Measurements from ENCODE around the gene PIP. TPM values are rescaled to one million over a fixed set of nuclear protein-coding genes. Genes with fewer than 3 reads are reported as not detected.

The PIP gene
- total RNA-seq, 1 experiment from 2014 or later: not detected

GRCh38 chr7:143129051-143129450 is 2.8 kb upstream of the PIP start (continued):
- TF ChIP-seq TCF7L2 (IDR thresholded peaks at IDR 0.05; ENCODE audit: borderline replicate concordance, extremely low read depth, insufficient read depth, insufficient read length) (no peak), YY1 (IDR thresholded peaks at IDR 0.05; ENCODE audit: extremely low read depth, insufficient replicate concordance, low read depth, low read length) (no peak)

DNA sequence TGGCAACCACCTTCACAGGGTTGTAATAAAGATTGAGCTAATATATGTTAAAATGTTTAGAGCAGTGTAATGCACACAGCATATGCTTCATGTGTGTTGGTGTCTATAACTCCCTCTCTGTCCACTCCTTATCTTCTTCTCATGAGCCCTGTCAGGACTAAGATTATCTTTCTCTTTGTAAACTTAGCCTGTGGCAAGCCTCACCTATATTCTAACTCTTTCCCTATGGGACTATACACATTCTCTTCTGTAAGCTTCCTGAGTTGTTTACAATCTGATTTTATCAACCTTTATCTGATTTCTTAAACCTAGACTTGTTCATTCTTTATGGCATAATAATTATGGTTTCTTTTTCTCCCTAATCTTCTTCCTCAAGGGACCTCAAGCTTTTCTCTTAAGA is 2.4 kb upstream of the PIP start:
- H3K9me2 ChIP-seq (ENCODE audit: insufficient read depth): no peaks in the 10 kb centered on the region
- no peaks in the 10 kb centered on the region for H3K36me3 ChIP-seq (ENCODE audit: control insufficient read depth in 1 of 2, insufficient read depth in 2 of 2, low read length in 2 of 2)
- H3K9ac ChIP-seq (ENCODE audit: low read length): no peak overlapping the region
- no peaks in the 10 kb centered on the region for H3K4me1 ChIP-seq (ENCODE audit: control insufficient read depth in 1 of 2, insufficient read depth in 2 of 2, low read length in 2 of 2)
- no peak overlapping the region for H3K27ac ChIP-seq (ENCODE audit: low read depth, low read length)
- peaks cover 30% of the 10 kb centered on the region for H3K27me3 ChIP-seq (ENCODE audit: insufficient read depth, low read length)
- no peak overlapping the region for H3K4me2 ChIP-seq (ENCODE audit: low read length)
- TF ChIP-seq, protein P1, sequence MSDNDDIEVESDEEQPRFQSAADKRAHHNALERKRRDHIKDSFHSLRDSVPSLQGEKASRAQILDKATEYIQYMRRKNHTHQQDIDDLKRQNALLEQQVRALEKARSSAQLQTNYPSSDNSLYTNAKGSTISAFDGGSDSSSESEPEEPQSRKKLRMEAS (IDR thresholded peaks at IDR 0.05): no peak
- TF ChIP-seq YY1 (IDR thresholded peaks at IDR 0.05; ENCODE audit: extremely low read depth, insufficient replicate concordance, low read depth, low read length): no peak
- TF ChIP-seq TCF7L2 (IDR thresholded peaks at IDR 0.05; ENCODE audit: borderline replicate concordance, extremely low read depth, insufficient read depth, insufficient read length): no peak
- no peak for TF ChIP-seq RAD21 (IDR thresholded peaks at IDR 0.05; ENCODE audit: low read depth)
- TF ChIP-seq FOSL1 (IDR thresholded peaks at IDR 0.05; ENCODE audit: low read depth): no peak
- no peak for TF ChIP-seq CBX3 (IDR thresholded peaks at IDR 0.05; ENCODE audit: low read depth)
- no peak for TF ChIP-seq CTCF (IDR thresholded peaks at IDR 0.05 in 2 of 3, conservative IDR thresholded peaks at IDR 0.05 in 1 of 3; ENCODE audit: borderline replicate concordance in 1 of 3, insufficient read depth in 1 of 3, low read depth in 2 of 3, low read length in 2 of 3)
- no peak for TF ChIP-seq POLR2AphosphoS5 (IDR thresholded peaks at IDR 0.05; ENCODE audit: low read depth, low read length)
- TF ChIP-seq CEBPB (IDR thresholded peaks at IDR 0.05; ENCODE audit: low read depth): no peak
- no TSS peak for BruUV-seq (replicated peaks)
- no peaks in the 10 kb centered on the region for H3K9me3 ChIP-seq (ENCODE audit: control insufficient read depth in 1 of 2, insufficient read depth in 1 of 2, low read depth in 1 of 2, low read length in 2 of 2)
- CTCF ChIA-PET: no interaction called here
- H4K20me1 ChIP-seq (ENCODE audit: insufficient read depth): no peaks in the 10 kb centered on the region
- ATAC-seq (no peak), DNase-seq (ENCODE audit: low read depth, low spot score) (no peak)
- RAD21 ChIA-PET (ENCODE audit: low non-redundant PET in 1 of 2, low total read pairs in 2 of 2, uncharacterized antibody in 2 of 2, unreplicated experiment in 2 of 2): no interaction called here
- H2AFZ ChIP-seq (ENCODE audit: low read depth, low read length, poor library complexity, severe bottlenecking): no peak overlapping the region
- no peaks in the 10 kb centered on the region for H3K79me2 ChIP-seq (ENCODE audit: insufficient read depth, low read length)
- H3K4me3 ChIP-seq (replicated peaks in 1 of 2; ENCODE audit: low read depth in 1 of 2, low read length in 2 of 2): no peak overlapping the region
- intact Hi-C loops (cut with micrococcal nuclease): no loop called here
- POLR2A ChIA-PET: no interaction called here

Data from HCT116 (cell line).